MG63 (cell line): ENCODE results near the gene OR4D2. TPM values are rescaled to one million over a fixed set of nuclear protein-coding genes. Genes with fewer than 3 reads are reported as not detected.

Experiments
- DNase-seq: peaks from one replicate; pipeline ENCODE4 v3.0.0-alpha.2; 2020
- H3K27me3 ChIP-seq: fragments of 250-450 bp; sonication (Bioruptor Pico); 2 replicates; pipeline ENCODE4 v1.5.1; 2020; ENCODE audit warnings: mild to moderate bottlenecking, moderate library complexity
- H3K36me3 ChIP-seq: fragments of 250-450 bp; sonication (Bioruptor Pico); 2 replicates; pipeline ENCODE4 v1.5.1; 2020; ENCODE audit warnings: mild to moderate bottlenecking, moderate library complexity
- H3K4me3 ChIP-seq: fragments of 250-450 bp; sonication (Bioruptor Pico); 2 replicates; pipeline ENCODE4 v1.5.1; 2020; ENCODE audit warnings: mild to moderate bottlenecking, moderate library complexity
- H3K9me3 ChIP-seq: fragments of 250-450 bp; sonication (Bioruptor Pico); 2 replicates; pipeline ENCODE4 v1.5.1; 2020; ENCODE audit warnings: mild to moderate bottlenecking, moderate library complexity
- total RNA-seq: library from RNA; depleted of rRNA; stranded (reverse); fragments of >200 nt; shearing (Covaris generic); gene quantifications from 2 replicates; pipeline ENCODE4 v1.2.3, GENCODE V29; 2014; ENCODE audit warnings: low replicate concordance

Gene OR4D2
- total RNA-seq, 1 experiment from 2014 or later: not detected

- Histone ChIP-seq H3K9me3 (no peaks in the 10 kb centered on the region), H3K27me3 (peaks cover 7% of the 10 kb centered on the region; the same call in 1 of the 2 replicates), H3K36me3 (no peaks in the 10 kb centered on the region), H3K4me3 (no peak within 1 kb of the TSS)
- no peak for DNase-seq
Measured at GRCh38 chr17:58192612-58193011, 25.8 kb downstream of the OR4D2 start, which contains the start of gene EPX. Gene EPX, plus strand, starts transcription at chr17:58192726. Its CDS starts 121 bp downstream, at chr17:58192847.

DNA sequence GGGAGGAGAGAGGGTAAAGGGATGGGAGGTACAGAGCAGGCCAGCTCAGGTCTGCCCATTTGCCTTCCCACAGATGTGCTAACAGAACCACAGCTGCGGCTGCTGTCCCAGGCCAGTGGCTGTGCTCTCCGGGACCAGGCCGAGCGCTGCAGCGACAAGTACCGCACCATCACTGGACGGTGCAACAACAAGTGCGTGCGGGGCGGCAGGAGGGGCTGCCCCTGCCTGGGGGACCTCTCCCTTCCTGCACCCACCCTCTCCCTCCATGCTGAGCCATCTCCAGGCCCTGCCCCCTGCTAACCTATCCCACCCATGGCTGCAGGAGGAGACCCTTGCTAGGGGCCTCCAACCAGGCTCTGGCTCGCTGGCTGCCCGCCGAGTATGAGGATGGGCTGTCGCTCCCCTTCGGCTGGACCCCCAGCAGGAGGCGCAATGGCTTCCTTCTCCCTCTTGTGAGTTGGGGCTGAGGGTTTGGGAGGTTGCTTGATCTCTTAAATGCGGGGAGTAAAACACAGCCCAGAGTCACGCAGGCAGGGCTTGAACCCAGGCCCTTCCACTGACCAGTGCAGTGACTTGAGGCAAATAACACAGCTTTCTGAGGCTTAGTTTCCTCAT lies 27.0 kb downstream of the OR4D2 start:
- Histone ChIP-seq H3K9me3 (no peaks in the 10 kb centered on the region), H3K4me3 (no peak overlapping the region), H3K27me3 (peaks cover 16% of the 10 kb centered on the region; the same call in 1 of the 2 replicates), H3K36me3 (no peaks in the 10 kb centered on the region)
- DNase-seq: no peak

GRCh38 chr17:58195518-58196123 lies 28.8 kb downstream of the OR4D2 start:
- Histone ChIP-seq H3K4me3 (no peak overlapping the region), H3K9me3 (no peaks in the 10 kb centered on the region), H3K36me3 (no peaks in the 10 kb centered on the region), H3K27me3 (peaks cover 22% of the 10 kb centered on the region; the same call in 1 of the 2 replicates)
- no peak for DNase-seq

DNA sequence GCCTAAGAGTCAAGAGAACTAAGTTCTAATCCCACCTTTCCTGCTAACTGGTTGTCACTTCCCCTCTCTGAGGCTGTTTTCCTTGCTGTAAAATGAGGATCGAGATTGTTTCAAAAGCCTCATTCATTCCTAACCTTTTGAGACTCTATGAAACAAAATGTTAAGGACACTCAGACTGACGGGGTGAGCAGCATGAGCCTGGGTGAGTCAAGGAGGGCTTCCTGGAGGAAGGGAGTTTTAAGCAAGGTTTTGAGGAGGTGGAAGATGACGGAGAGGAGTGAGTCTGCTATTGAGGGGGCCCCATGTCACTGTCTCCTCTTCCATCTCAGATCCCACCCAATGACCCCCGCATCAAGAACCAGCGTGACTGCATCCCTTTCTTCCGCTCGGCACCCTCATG lies 29.8 kb downstream of the OR4D2 start:
- H3K9me3 ChIP-seq: no peaks in the 10 kb centered on the region
- H3K4me3 ChIP-seq: no peak overlapping the region
- DNase-seq: no peak
- peaks cover 22% of the 10 kb centered on the region; the same call in 1 of the 2 replicates for H3K27me3 ChIP-seq
- no peaks in the 10 kb centered on the region for H3K36me3 ChIP-seq

- DNase-seq: peak; percentile 71
- Histone ChIP-seq H3K27me3 (peaks cover 22% of the 10 kb centered on the region; the same call in 1 of the 2 replicates), H3K36me3 (no peaks in the 10 kb centered on the region), H3K4me3 (no peak overlapping the region), H3K9me3 (no peaks in the 10 kb centered on the region)
Measured at GRCh38 chr17:58200024-58200633, 33.3 kb downstream of the OR4D2 start.

GRCh38 chr17:58202859-58203258 lies 36.1 kb downstream of the OR4D2 start:
- DNase-seq: no peak
- peaks cover 14% of the 10 kb centered on the region; the same call in 1 of the 2 replicates for H3K27me3 ChIP-seq
- H3K36me3 ChIP-seq: 0 out of 2 replicates have a peak, but pooled peaks cover 3% of the 10 kb centered on the region
- no peak overlapping the region for H3K4me3 ChIP-seq
- H3K9me3 ChIP-seq: no peaks in the 10 kb centered on the region

GRCh38 chr17:58204796-58205195 lies 38.0 kb downstream of the OR4D2 start:
- H3K9me3 ChIP-seq: no peaks in the 10 kb centered on the region
- peak; percentile 25 for DNase-seq
- no peaks in the 10 kb centered on the region; the same call in 1 of the 2 replicates for H3K27me3 ChIP-seq
- no peak overlapping the region for H3K4me3 ChIP-seq
- H3K36me3 ChIP-seq: 0 out of 2 replicates have a peak, but pooled peaks cover 3% of the 10 kb centered on the region

DNA sequence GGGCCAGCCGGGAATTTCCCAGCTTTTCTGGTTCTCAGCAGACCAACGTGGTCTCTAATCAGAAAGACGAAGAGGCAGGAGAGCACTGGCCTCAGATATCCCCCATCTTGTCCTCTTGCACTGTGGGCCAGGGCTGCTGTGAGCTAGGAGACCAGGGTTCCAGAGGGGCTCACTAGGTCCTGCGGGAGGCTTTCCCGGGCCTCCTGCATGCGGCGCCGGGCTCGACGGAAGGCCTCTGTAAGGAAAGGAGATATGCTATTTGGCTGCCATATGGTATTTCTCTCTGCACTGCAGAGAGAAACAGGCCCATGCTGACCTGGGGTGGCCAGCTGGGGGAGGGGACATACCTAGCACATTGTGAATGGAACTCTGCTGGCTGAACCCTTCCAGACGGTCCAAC lies 39.2 kb downstream of the OR4D2 start:
- Histone ChIP-seq H3K36me3 (0 out of 2 replicates have a peak, but pooled peaks cover 3% of the 10 kb centered on the region), H3K4me3 (no peak overlapping the region), H3K9me3 (no peaks in the 10 kb centered on the region), H3K27me3 (no peaks in the 10 kb centered on the region)
- DNase-seq: no peak

GRCh38 chr17:58207451-58207850 lies 40.7 kb downstream of the OR4D2 start:
- Histone ChIP-seq H3K27me3 (no peaks in the 10 kb centered on the region), H3K36me3 (peaks cover 3% of the 10 kb centered on the region; the same call in 1 of the 2 replicates), H3K4me3 (no peak overlapping the region), H3K9me3 (no peaks in the 10 kb centered on the region)
- peak; percentile 73 for DNase-seq

- no peak for DNase-seq
- Histone ChIP-seq H3K27me3 (no peaks in the 10 kb centered on the region), H3K9me3 (no peaks in the 10 kb centered on the region), H3K4me3 (no peak overlapping the region), H3K36me3 (peaks cover 5% of the 10 kb centered on the region)
Measured at GRCh38 chr17:58208344-58208743, 41.6 kb downstream of the OR4D2 start.

DNA sequence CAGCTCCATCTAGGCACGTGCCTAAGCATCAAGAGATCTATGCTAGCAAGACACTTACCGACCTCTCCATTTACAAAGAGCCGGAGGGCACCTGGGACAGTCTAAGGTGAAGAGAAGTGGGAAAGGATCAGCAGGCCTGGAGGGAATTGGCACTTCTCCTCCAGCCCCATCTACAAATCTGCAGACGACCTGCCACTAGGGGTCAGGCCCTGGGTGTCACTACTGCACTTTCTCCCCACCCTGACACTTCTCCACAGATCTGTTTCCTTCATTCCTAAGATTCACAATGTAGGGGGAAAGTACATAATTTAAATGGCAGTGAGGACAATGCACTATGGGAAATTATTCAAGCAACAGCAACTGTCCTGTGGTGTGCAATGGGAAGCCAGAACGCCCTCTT lies 44.1 kb downstream of the OR4D2 start:
- Histone ChIP-seq H3K9me3 (no peaks in the 10 kb centered on the region), H3K4me3 (no peak overlapping the region), H3K27me3 (no peaks in the 10 kb centered on the region), H3K36me3 (peaks cover 5% of the 10 kb centered on the region)
- no peak for DNase-seq

- DNase-seq: peak; percentile 55
- Histone ChIP-seq H3K36me3 (peaks cover 2% of the 10 kb centered on the region), H3K9me3 (no peaks in the 10 kb centered on the region), H3K27me3 (no peaks in the 10 kb centered on the region), H3K4me3 (no peak overlapping the region)
Measured at GRCh38 chr17:58215685-58216084, 48.9 kb downstream of the OR4D2 start.

GRCh38 chr17:58217766-58218165 lies 51.0 kb downstream of the OR4D2 start:
- DNase-seq: no peak
- Histone ChIP-seq H3K4me3 (no peak overlapping the region), H3K36me3 (peaks cover 2% of the 10 kb centered on the region; the same call in 1 of the 2 replicates), H3K27me3 (no peaks in the 10 kb centered on the region), H3K9me3 (no peaks in the 10 kb centered on the region)

- Histone ChIP-seq H3K27me3 (no peaks in the 10 kb centered on the region), H3K36me3 (no peaks in the 10 kb centered on the region), H3K9me3 (no peaks in the 10 kb centered on the region), H3K4me3 (peak within 1 kb of the TSS; percentile 70)
- peak; percentile 94 for DNase-seq
Measured at GRCh38 chr17:58219007-58219788, 52.4 kb downstream of the OR4D2 start, which contains the start of gene MKS1. Gene MKS1, minus strand, starts transcription at chr17:58219255. Its CDS starts 25 bp downstream, at chr17:58219230.

GRCh38 chr17:58219789-58220183 lies 53.0 kb downstream of the OR4D2 start:
- no peaks in the 10 kb centered on the region for H3K36me3 ChIP-seq
- no peaks in the 10 kb centered on the region for H3K9me3 ChIP-seq
- DNase-seq: no peak
- H3K27me3 ChIP-seq: no peaks in the 10 kb centered on the region
- H3K4me3 ChIP-seq: peak overlapping the region; percentile 70
